ENCODE results near the gene SCAI. TPM values are rescaled to one million over a fixed set of nuclear protein-coding genes. Genes with fewer than 3 reads are reported as not detected.

SCAI gene
- total RNA-seq, 1 experiment from 2014 or later = 4.7 TPM

- intact Hi-C loops (cut with micrococcal nuclease; ENCODE audit: unreplicated experiment) (no loop called here), in situ Hi-C loops (cut with HindIII; ENCODE audit: low pct_unique_long_range_greater_than_20kb, low sequenced_read_pairs) (no loop called here)
- ChIA-PET POLR2A (interaction anchor here (0.6 kb wide), 1 partner anchor 250 kb away, joined by 5 read pairs; no protein-coding TSS in a partner anchor), CTCF (no interaction called here)
- ATAC-seq (no peak), DNase-seq (ENCODE audit: low read depth, low spot score) (no peak)
- no TSS peak for BruUV-seq (replicated peaks)
- no peaks in the 10 kb centered on the region for H3K27me3 ChIP-seq (ENCODE audit: control insufficient read depth, insufficient read depth, low read length)
- no peak for TF ChIP-seq POLR2AphosphoS5 (IDR thresholded peaks at IDR 0.05; ENCODE audit: low read depth, low read length)
- TF ChIP-seq CTCF (IDR thresholded peaks at IDR 0.05) = no peak
- TF ChIP-seq REST (IDR thresholded peaks at IDR 0.05; ENCODE audit: insufficient read depth in 1 of 2, low read depth in 2 of 2, low read length in 1 of 2) = no peak
- no peak for TF ChIP-seq TCF7L2 (IDR thresholded peaks at IDR 0.05; ENCODE audit: low read depth, low read length)
- no peak for TF ChIP-seq SIN3A (IDR thresholded peaks at IDR 0.05; ENCODE audit: borderline replicate concordance, insufficient read depth, low read depth, low read length)
- no peaks in the 10 kb centered on the region for H3K4me1 ChIP-seq (ENCODE audit: control insufficient read depth, insufficient read depth, low read length)
- no peak overlapping the region for H3K27ac ChIP-seq (ENCODE audit: low read length)
- no peaks in the 10 kb centered on the region for H3K36me3 ChIP-seq (ENCODE audit: control insufficient read depth, insufficient read depth, low read length)
- no peak overlapping the region for H3K4me3 ChIP-seq (ENCODE audit: low read depth in 2 of 2, low read length in 2 of 2)
- H3K9me3 ChIP-seq (ENCODE audit: control insufficient read depth, insufficient read depth, low read depth, low read length) = no peaks in the 10 kb centered on the region
Observed at GRCh38 chr9:125043631-125044030, 99.7 kb downstream of the SCAI start.

GRCh38 chr9:125043148-125043547, 100.2 kb downstream of the SCAI start:
- no TSS peak for BruUV-seq (replicated peaks)
- no peak overlapping the region for H3K4me3 ChIP-seq (ENCODE audit: low read depth in 2 of 2, low read length in 2 of 2)
- ATAC-seq = no peak

More at GRCh38 chr9:125043148-125043547, 100.2 kb downstream of the SCAI start:
- Histone ChIP-seq H3K36me3 (ENCODE audit: control insufficient read depth, insufficient read depth, low read length) (no peaks in the 10 kb centered on the region), H3K27me3 (ENCODE audit: control insufficient read depth, insufficient read depth, low read length) (no peaks in the 10 kb centered on the region), H3K9me3 (ENCODE audit: control insufficient read depth, insufficient read depth, low read depth, low read length) (no peaks in the 10 kb centered on the region), H3K27ac (ENCODE audit: low read length) (no peak overlapping the region), H3K4me1 (ENCODE audit: control insufficient read depth, insufficient read depth, low read length) (no peaks in the 10 kb centered on the region)
- ChIA-PET POLR2A (interaction anchor here (0.6 kb wide), 1 partner anchor 250 kb away, joined by 5 read pairs; no protein-coding TSS in a partner anchor), CTCF (no interaction called here)
- DNase-seq (ENCODE audit: low read depth, low spot score) = no peak
- TF ChIP-seq POLR2AphosphoS5 (IDR thresholded peaks at IDR 0.05; ENCODE audit: low read depth, low read length) = no peak
- TF ChIP-seq SIN3A (IDR thresholded peaks at IDR 0.05; ENCODE audit: borderline replicate concordance, insufficient read depth, low read depth, low read length) = no peak
- TF ChIP-seq REST (IDR thresholded peaks at IDR 0.05; ENCODE audit: insufficient read depth in 1 of 2, low read depth in 2 of 2, low read length in 1 of 2) = no peak
- intact Hi-C loops (cut with micrococcal nuclease; ENCODE audit: unreplicated experiment) = no loop called here
- in situ Hi-C loops (cut with HindIII; ENCODE audit: low pct_unique_long_range_greater_than_20kb, low sequenced_read_pairs) = no loop called here

Data from Panc1 (cell line).